Tibial nerve (tissue), 4 donors: Measurements from ENCODE around the gene ALOXE3. TPM values are rescaled to one million over a fixed set of nuclear protein-coding genes. Genes with fewer than 3 reads are reported as not detected.

Experiments
- DNase-seq, 2 donors: peaks; one replicate each; pipeline ENCODE4 v3.0.0-alpha.2; 2019; ENCODE audit warnings: low spot score in 2 of 2
- H3K27ac ChIP-seq, 4 donors: fragments of 200-600 bp; sonication (generic) in 3 of 4; one replicate each; pipeline ENCODE4 v1.5.1; 2017 to 2019; ENCODE audit warnings: mild to moderate bottlenecking in 1 of 4
- H3K27me3 ChIP-seq, 2 donors: fragments of 200-600 bp; sonication (generic) in 1 of 2; one replicate each; pipeline versions ENCODE4 v1.5.1 to v1.6.0; 2017 to 2019
- H3K36me3 ChIP-seq, 3 donors: fragments of 200-600 bp; sonication (generic); one replicate each; pipeline ENCODE4 v1.5.1; 2018 to 2019
- H3K4me1 ChIP-seq, 4 donors: fragments of 200-600 bp; sonication (generic) in 3 of 4; one replicate each; pipeline ENCODE4 v1.5.1; 2017 to 2019
- H3K4me3 ChIP-seq, 4 donors: fragments of 200-600 bp; sonication (generic) in 3 of 4; one replicate each; pipeline ENCODE4 v1.5.1; 2017 to 2019; ENCODE audit warnings: mild to moderate bottlenecking in 1 of 4, moderate library complexity in 1 of 4
- H3K9me3 ChIP-seq, 4 donors: fragments of 200-600 bp; sonication (generic) in 3 of 4; one replicate each; pipeline ENCODE4 v1.5.1; 2017 to 2019
- EP300 ChIP-seq, 2 donors: sonication (generic); formaldehyde crosslinking; IDR thresholded peaks; one replicate each; pipeline ENCODE4 v1.6.1; 2017; ENCODE audit warnings: antibody characterized with exemption in 2 of 2, mild to moderate bottlenecking in 1 of 2
- POLR2A ChIP-seq, 2 donors: fragments of 450-650 bp; IDR thresholded peaks; one replicate each; pipeline ENCODE4 v1.6.1; 2017; ENCODE audit warnings: antibody characterized with exemption in 2 of 2, mild to moderate bottlenecking in 2 of 2, moderate library complexity in 2 of 2
- WGBS, 2 donors: methylation state at CpG; one replicate each; pipeline ENCODE4 v1.1.5; 2018; 5-methylcytosine and 5-hydroxymethylcytosine counted together
- total RNA-seq, 4 donors: library from RNA; depleted of rRNA; stranded (reverse); fragments of >200 nt; gene quantifications; one replicate each; pipeline ENCODE4 v1.1.0, GENCODE V29; 2016
- TF ChIP-seq, protein P1 (sequence below), 5 experiments: fragments of 200-600 bp in 3 of 5; fragments of 450-650 bp in 2 of 5; sonication (generic) in 3 of 5; IDR thresholded peaks; one replicate each; pipeline ENCODE4 v1.5.1; 2016 to 2019; ENCODE audit warnings: antibody characterized with exemption in 5 of 5, mild to moderate bottlenecking in 3 of 5, moderate library complexity in 2 of 5

Gene ALOXE3
- total RNA-seq, 4 donors from 2014 or later: not detected

GRCh38 chr17:8074554-8074953 lies 43.8 kb downstream of the ALOXE3 start:
- 40 to 50% methylated on average over 7 of the region's 7 CpGs for WGBS, 2 donors
- DNase-seq: no peak
- TF ChIP-seq POLR2A (IDR thresholded peaks at IDR 0.05) (no peak), EP300 (IDR thresholded peaks at IDR 0.05) (no peak)
- TF ChIP-seq, protein P1, sequence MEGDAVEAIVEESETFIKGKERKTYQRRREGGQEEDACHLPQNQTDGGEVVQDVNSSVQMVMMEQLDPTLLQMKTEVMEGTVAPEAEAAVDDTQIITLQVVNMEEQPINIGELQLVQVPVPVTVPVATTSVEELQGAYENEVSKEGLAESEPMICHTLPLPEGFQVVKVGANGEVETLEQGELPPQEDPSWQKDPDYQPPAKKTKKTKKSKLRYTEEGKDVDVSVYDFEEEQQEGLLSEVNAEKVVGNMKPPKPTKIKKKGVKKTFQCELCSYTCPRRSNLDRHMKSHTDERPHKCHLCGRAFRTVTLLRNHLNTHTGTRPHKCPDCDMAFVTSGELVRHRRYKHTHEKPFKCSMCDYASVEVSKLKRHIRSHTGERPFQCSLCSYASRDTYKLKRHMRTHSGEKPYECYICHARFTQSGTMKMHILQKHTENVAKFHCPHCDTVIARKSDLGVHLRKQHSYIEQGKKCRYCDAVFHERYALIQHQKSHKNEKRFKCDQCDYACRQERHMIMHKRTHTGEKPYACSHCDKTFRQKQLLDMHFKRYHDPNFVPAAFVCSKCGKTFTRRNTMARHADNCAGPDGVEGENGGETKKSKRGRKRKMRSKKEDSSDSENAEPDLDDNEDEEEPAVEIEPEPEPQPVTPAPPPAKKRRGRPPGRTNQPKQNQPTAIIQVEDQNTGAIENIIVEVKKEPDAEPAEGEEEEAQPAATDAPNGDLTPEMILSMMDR (IDR thresholded peaks at IDR 0.05): no peak
- no peaks in the 10 kb centered on the region for H3K36me3 ChIP-seq
- no peak overlapping the region for H3K27ac ChIP-seq
- peaks cover 0 to 86% of the 10 kb centered on the region in 2 donors for H3K27me3 ChIP-seq
- H3K4me3 ChIP-seq: no peak overlapping the region
- H3K9me3 ChIP-seq: no peaks in the 10 kb centered on the region
- H3K4me1 ChIP-seq: peaks cover 0 to 31% (median 13%) of the 10 kb centered on the region in 4 donors

DNA sequence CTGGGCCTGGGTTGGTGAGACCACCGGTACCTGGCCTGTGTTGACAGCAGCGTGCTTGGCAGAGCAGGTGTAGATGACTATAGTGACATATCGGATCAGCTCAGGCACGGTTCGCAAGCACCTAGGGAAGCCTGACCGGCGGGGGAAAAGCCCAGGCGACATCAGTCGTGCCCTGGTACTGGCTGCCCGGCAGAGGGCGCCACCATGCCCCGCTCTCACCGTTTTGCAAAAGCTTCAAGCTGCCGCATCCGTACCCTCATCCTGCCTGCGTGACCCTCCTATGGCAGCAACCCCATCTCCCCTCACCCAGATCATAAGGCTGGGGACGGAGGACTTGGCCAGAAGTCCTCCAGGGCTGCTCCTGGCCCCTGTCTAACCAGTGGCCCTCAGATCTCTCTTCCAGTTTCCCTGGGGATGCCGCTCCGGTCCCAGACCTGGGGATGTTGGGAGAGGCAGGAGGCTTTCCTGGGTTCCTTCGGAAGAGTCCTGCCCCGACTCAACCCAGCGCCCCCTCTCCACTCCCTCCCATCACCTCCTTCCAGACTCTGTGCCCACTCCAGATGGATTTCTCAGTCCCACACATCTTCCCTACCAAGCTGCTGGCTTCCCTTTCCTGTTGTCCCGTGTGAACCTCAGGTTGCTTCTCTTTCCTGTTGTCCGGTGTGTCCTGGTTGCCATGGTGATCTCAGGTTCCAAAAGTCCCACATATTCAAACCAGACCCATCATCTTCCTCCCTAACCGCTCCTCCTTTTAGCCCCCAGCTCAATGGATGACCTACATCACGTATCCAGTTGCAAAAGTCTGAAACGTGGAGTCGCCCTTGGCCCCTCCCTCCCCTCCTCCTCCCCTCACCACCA lies 44.5 kb downstream of the ALOXE3 start:
- Histone ChIP-seq H3K9me3 (no peaks in the 10 kb centered on the region), H3K27me3 (peaks cover 0 to 79% of the 10 kb centered on the region in 2 donors), H3K27ac (no peak overlapping the region), H3K4me1 (peaks cover 0 to 27% (median 13%) of the 10 kb centered on the region in 4 donors), H3K4me3 (peak overlapping the region in 2 of 4 donors; percentile 3 to 12), H3K36me3 (no peaks in the 10 kb centered on the region)
- 4 to 11% methylated on average over 17 to 28 of the region's 28 CpGs for WGBS, 2 donors
- no peak for DNase-seq
- TF ChIP-seq, protein P1 (IDR thresholded peaks at IDR 0.05): peak; percentile 62 to 91 (median 81)
- TF ChIP-seq POLR2A (IDR thresholded peaks at IDR 0.05): no peak

DNA sequence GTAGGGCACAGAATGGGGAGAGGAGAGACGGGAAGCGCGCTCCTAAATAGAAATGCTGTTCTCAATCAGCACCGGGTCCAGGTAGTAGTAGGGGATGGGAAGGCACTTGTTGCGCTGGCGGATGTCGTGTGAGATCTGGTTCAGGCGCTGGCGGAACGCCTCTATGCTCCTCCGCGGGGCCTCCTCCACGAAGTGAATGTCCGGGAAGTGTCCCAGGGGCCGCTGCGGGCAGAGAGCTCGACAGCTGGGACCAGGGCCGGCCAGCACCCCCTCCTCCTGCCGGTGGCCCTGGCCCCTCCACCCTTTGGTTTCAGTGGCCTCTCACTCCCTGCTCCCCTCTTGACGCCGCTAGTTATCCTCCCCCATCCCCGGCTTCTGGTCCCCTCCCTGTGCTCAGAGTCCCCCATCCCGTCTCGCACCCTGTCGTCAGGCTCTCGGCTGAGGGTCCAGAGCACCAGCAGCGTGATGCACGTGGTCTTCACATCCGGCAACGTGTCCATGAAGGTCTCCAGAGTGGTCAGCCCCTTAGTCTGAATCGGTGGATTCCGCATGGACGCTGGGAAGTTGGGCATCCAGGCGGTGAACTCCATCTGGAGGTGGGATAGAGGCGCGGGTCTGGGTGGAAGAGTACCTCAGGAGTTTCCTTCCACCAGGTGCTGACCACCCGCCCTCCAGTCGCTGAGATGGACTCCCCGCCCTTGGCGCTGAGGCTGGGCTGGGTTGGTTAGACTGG lies 45.4 kb downstream of the ALOXE3 start:
- peaks cover 0 to 69% of the 10 kb centered on the region in 2 donors for H3K27me3 ChIP-seq
- no peak for DNase-seq
- no peaks in the 10 kb centered on the region for H3K9me3 ChIP-seq
- no peak overlapping the region for H3K27ac ChIP-seq
- WGBS, 2 donors: 2 to 8% methylated on average over 35 to 40 of the region's 40 CpGs
- H3K36me3 ChIP-seq: no peaks in the 10 kb centered on the region
- TF ChIP-seq, protein P1 (IDR thresholded peaks at IDR 0.05): no peak
- TF ChIP-seq POLR2A (IDR thresholded peaks at IDR 0.05): no peak
- no peak for TF ChIP-seq EP300 (IDR thresholded peaks at IDR 0.05)
- H3K4me1 ChIP-seq: peaks cover 0 to 27% (median 13%) of the 10 kb centered on the region in 4 donors
- H3K4me3 ChIP-seq: peak overlapping the region in 1 of 4 donors; percentile 8

DNA sequence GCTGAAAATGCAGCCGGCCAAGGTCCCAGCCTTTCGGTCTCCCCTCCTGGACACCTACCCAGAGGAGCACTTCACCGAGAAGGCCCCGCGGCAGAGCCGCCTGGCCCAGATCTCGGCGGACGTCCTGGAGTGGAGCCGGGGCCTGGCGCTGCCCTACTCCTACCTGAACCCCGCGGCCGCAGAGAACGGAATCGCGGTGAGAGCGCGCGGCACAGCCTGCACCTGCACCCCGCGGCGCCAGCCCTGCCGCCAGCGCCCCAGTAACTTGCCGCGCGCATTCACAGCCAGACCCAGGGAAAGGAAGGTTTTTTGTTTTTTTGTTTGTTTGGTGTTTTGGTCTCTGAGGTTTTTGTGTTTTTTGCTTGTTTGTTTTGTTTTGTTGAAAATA lies 46.0 kb downstream of the ALOXE3 start:
- H3K27ac ChIP-seq: no peak overlapping the region
- H3K27me3 ChIP-seq: peaks cover 0 to 64% of the 10 kb centered on the region in 2 donors
- TF ChIP-seq POLR2A (IDR thresholded peaks at IDR 0.05): no peak
- TF ChIP-seq, protein P1 (IDR thresholded peaks at IDR 0.05): no peak
- no peak for TF ChIP-seq EP300 (IDR thresholded peaks at IDR 0.05)
- no peak for DNase-seq
- H3K9me3 ChIP-seq: no peaks in the 10 kb centered on the region
- no peak overlapping the region for H3K4me3 ChIP-seq
- peaks cover 0 to 27% (median 13%) of the 10 kb centered on the region in 4 donors for H3K4me1 ChIP-seq
- WGBS, 2 donors: 11 to 15% methylated on average over 17 to 28 of the region's 28 CpGs
- H3K36me3 ChIP-seq: no peaks in the 10 kb centered on the region

- 83 to 96% methylated on average over 9 to 12 of the region's 12 CpGs for WGBS, 2 donors
- no peak for DNase-seq
Observed at GRCh38 chr17:8071496-8071895, 46.8 kb downstream of the ALOXE3 start.

More at GRCh38 chr17:8071496-8071895, 46.8 kb downstream of the ALOXE3 start:
- TF ChIP-seq POLR2A (IDR thresholded peaks at IDR 0.05) (no peak), EP300 (IDR thresholded peaks at IDR 0.05) (no peak)
- TF ChIP-seq, protein P1 (IDR thresholded peaks at IDR 0.05): no peak
- H3K27me3 ChIP-seq: peaks cover 0 to 56% of the 10 kb centered on the region in 2 donors
- peaks cover 0 to 27% (median 13%) of the 10 kb centered on the region in 4 donors for H3K4me1 ChIP-seq
- no peak overlapping the region for H3K27ac ChIP-seq
- no peaks in the 10 kb centered on the region for H3K36me3 ChIP-seq
- no peaks in the 10 kb centered on the region for H3K9me3 ChIP-seq
- H3K4me3 ChIP-seq: no peak overlapping the region
